Neuronal stem cell (in vitro differentiated cells): Measurements from ENCODE around the gene PRIM2.
A peak's percentile ranks its signal among the peaks of the same experiment; 100 is the strongest.
"Not testable (repeated sequence)": the region's sequence is repeated elsewhere in the genome, so short reads cannot be mapped to it uniquely, and the experiment has no call there.

Experiments
- DNase-seq: peaks from one replicate; pipeline ENCODE4 v3.0.0-alpha.2; 2013; ENCODE audit warnings: low spot score
- H2AFZ ChIP-seq: one replicate; pipeline ENCODE4 v1.6.1; 2013; ENCODE audit warnings: mild to moderate bottlenecking, low read length, inconsistent platforms
- H2AK5ac ChIP-seq: 2 replicates; pipeline ENCODE4 v1.6.1; 2013; ENCODE audit warnings: low read depth, mild to moderate bottlenecking, inconsistent platforms, low read length, moderate library complexity, mixed read lengths
- H2BK120ac ChIP-seq: 2 replicates; pipeline ENCODE4 v1.6.1; 2013; ENCODE audit warnings: low read depth, mild to moderate bottlenecking, inconsistent platforms, low read length, moderate library complexity, mixed read lengths
- H2BK12ac ChIP-seq: one replicate; pipeline ENCODE4 v1.6.1; 2013; ENCODE audit warnings: low read length, inconsistent platforms
- H2BK15ac ChIP-seq: 2 replicates; pipeline ENCODE4 v1.6.1; 2013; ENCODE audit warnings: mild to moderate bottlenecking, low read length, inconsistent platforms, mixed read lengths
- H2BK5ac ChIP-seq: one replicate; pipeline ENCODE4 v1.6.1; 2013; ENCODE audit warnings: inconsistent platforms, mild to moderate bottlenecking, low read length, moderate library complexity
- H3K14ac ChIP-seq: one replicate; pipeline ENCODE4 v1.6.1; 2013; ENCODE audit warnings: low read length, inconsistent platforms
- H3K18ac ChIP-seq: 2 replicates; pipeline ENCODE4 v1.6.1; 2013; ENCODE audit warnings: low read length, inconsistent platforms
- H3K23ac ChIP-seq: 2 replicates; pipeline ENCODE4 v1.6.1; 2013; ENCODE audit warnings: low read depth, mild to moderate bottlenecking, mixed read lengths, low read length, inconsistent platforms; ENCODE audit not compliant: poor library complexity
- H3K27ac ChIP-seq: replicated peaks from 3 replicates; pipeline ENCODE4 v1.5.1; 2013; ENCODE audit warnings: low read length, inconsistent platforms
- H3K27me3 ChIP-seq, 3 experiments: 2 replicates each; pipeline ENCODE4 v1.6.1; 2013; ENCODE audit warnings: low read length in 3 of 3, mild to moderate bottlenecking in 2 of 3, inconsistent platforms in 1 of 3, low read depth in 1 of 3, mixed read lengths in 1 of 3, moderate library complexity in 1 of 3; ENCODE audit not compliant: control insufficient read depth in 3 of 3, insufficient read depth in 3 of 3
- H3K36me3 ChIP-seq, 2 donors: replicated peaks in 1 of 2; 2 replicates each; pipeline ENCODE4 v1.6.1; 2013; ENCODE audit warnings: low read length in 2 of 2; ENCODE audit not compliant: control insufficient read depth in 2 of 2, insufficient read depth in 2 of 2
- H3K4ac ChIP-seq: 2 replicates; pipeline ENCODE4 v1.6.1; 2013; ENCODE audit warnings: inconsistent platforms, mild to moderate bottlenecking, low read length, moderate library complexity
- H3K4me1 ChIP-seq, 2 donors: 1 replicate in 1 of 2; 2 replicates in 1 of 2; pipeline ENCODE4 v1.6.1; 2013; ENCODE audit warnings: low read length in 2 of 2, low read depth in 1 of 2; ENCODE audit not compliant: control insufficient read depth in 2 of 2, insufficient read depth in 1 of 2
- H3K4me2 ChIP-seq: one replicate; pipeline ENCODE4 v1.6.1; 2013; ENCODE audit warnings: mild to moderate bottlenecking, low read length, inconsistent platforms; ENCODE audit not compliant: insufficient read depth, poor library complexity, severe bottlenecking
- H3K4me3 ChIP-seq, 2 donors: 2 replicates each; pipeline ENCODE4 v1.5.1; 2013; ENCODE audit warnings: low read length in 2 of 2, mild to moderate bottlenecking in 2 of 2, inconsistent platforms in 1 of 2, moderate library complexity in 1 of 2
- H3K79me1 ChIP-seq: one replicate; pipeline ENCODE4 v1.6.1; 2013; ENCODE audit warnings: low read depth, mild to moderate bottlenecking, inconsistent platforms, low read length, moderate library complexity
- H3K9ac ChIP-seq: one replicate; pipeline ENCODE4 v1.6.1; 2013; ENCODE audit warnings: mild to moderate bottlenecking, low read depth, low read length, inconsistent platforms; ENCODE audit not compliant: poor library complexity
- H3K9me3 ChIP-seq, 2 donors: replicated peaks in 1 of 2; 2 replicates each; pipeline versions ENCODE3 to v1.6.1; 2013; ENCODE audit warnings: low read length in 2 of 2, mild to moderate bottlenecking in 2 of 2, inconsistent platforms in 1 of 2, low read depth in 1 of 2, mixed read lengths in 1 of 2, moderate library complexity in 1 of 2; ENCODE audit not compliant: control insufficient read depth in 2 of 2, insufficient read depth in 1 of 2
- H4K8ac ChIP-seq: one replicate; pipeline ENCODE4 v1.6.1; 2013; ENCODE audit warnings: low read depth, mild to moderate bottlenecking, inconsistent platforms, low read length, moderate library complexity
- H4K91ac ChIP-seq: one replicate; pipeline ENCODE4 v1.6.1; 2013; ENCODE audit warnings: low read length, low read depth, mild to moderate bottlenecking, inconsistent platforms; ENCODE audit not compliant: poor library complexity
- WGBS, 2 donors: extraction: QIAGEN DNeasy Blood & Tissue Kit; methylation state at CpG; one replicate each; pipeline ENCODE4 v1.1.7; 2013; ENCODE audit warnings: missing lambda C conversion rate in 2 of 2, mixed read lengths in 1 of 2; ENCODE audit not compliant: insufficient read length in 2 of 2, insufficient replicate concordance in 1 of 2; ENCODE audit errors: extremely low coverage in 2 of 2; 5-methylcytosine and 5-hydroxymethylcytosine counted together

Gene PRIM2

DNA sequence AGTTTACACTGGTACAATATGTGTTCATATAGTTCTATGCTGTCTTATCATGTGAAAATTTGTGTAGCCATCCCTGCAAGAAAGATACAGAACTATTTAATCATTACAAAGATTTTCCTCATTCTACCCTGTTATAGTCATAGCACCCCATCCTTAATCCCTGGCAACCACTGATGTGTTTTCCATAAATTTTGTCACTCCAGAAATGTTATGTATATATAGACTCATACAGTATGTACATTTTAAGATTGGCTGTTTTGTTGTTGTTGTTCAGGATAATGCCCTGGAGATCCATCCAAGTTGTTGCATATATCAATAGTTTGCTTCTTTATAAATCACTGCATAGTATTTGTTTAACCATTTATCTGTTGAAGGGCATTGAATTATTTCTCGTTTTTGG lies 163.7 kb downstream of the PRIM2 start:
- H2BK5ac ChIP-seq, H3K18ac ChIP-seq, H3K36me3 ChIP-seq, H3K23ac ChIP-seq, H4K8ac ChIP-seq, H2AFZ ChIP-seq, H3K27me3 ChIP-seq, H2BK15ac ChIP-seq, H2BK12ac ChIP-seq, H2AK5ac ChIP-seq, H3K27ac ChIP-seq, H4K91ac ChIP-seq, H3K9me3 ChIP-seq, DNase-seq, H3K4me3 ChIP-seq, H3K14ac ChIP-seq, H3K4ac ChIP-seq, H2BK120ac ChIP-seq, H3K4me1 ChIP-seq, H3K9ac ChIP-seq, H3K4me2 ChIP-seq, H3K79me1 ChIP-seq: not testable (repeated sequence)
- WGBS, 2 donors, result no CpG with 5 or more reads among the region's 1 CpG

DNA sequence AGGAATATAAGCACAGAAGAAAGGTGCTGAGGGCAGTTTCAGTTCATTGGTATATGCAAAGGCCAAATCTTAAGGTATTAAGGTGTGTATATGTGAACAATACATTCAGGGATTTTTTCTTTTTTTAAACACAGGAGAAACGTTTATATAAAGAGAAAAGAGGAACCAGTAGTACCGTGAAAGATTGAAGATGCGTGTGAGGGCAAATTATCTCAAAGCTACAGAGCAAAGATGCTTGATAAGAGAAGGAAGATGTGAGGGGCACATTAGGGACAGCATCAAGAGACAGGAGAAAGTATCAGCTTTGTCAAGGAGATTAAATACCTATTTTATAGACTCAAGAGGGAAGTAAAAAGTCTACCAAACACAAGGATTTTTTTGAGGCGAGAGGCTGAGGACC lies 165.0 kb downstream of the PRIM2 start:
- not testable (repeated sequence) for H4K8ac ChIP-seq, H3K4ac ChIP-seq, H4K91ac ChIP-seq, H3K27ac ChIP-seq, H3K4me2 ChIP-seq, H2AK5ac ChIP-seq, H3K27me3 ChIP-seq, H2BK15ac ChIP-seq, H3K23ac ChIP-seq, DNase-seq, H3K79me1 ChIP-seq, H3K14ac ChIP-seq, H3K18ac ChIP-seq, H3K4me3 ChIP-seq, H3K4me1 ChIP-seq, H2BK12ac ChIP-seq, H3K9me3 ChIP-seq, H2AFZ ChIP-seq, H2BK5ac ChIP-seq, H2BK120ac ChIP-seq, H3K9ac ChIP-seq, H3K36me3 ChIP-seq
- WGBS, 2 donors, result no CpG with 5 or more reads among the region's 4 CpGs

DNA sequence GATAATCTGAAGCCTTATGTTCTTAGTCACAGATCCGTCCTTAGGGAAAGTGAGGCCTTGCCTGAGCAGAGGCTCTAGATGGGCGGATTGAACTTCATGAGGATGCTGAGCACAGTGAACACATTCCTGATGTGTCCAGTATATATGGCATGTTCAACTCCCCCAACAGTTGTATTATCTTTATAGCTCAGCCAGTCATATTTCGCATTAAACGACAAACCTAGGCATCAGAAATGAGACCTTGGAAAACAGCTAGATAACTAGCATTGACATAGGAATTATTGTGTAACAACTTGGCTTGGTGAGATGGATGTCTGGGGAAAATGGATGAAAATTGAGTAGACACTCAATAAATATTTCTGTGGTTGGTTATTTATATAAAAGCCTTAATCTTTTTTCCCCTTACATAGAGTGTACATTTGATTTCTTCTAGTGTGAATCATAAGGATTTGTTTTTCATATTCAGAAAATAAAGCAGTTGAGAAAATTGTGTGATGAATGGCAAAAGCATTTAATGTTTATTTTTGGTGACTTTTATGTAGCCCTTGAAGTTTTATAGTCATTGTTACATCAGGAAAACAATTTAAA lies 169.2 kb downstream of the PRIM2 start:
- H3K4ac ChIP-seq, H2AK5ac ChIP-seq, H2BK15ac ChIP-seq, H2BK12ac ChIP-seq, H3K9me3 ChIP-seq, H3K23ac ChIP-seq, H2BK120ac ChIP-seq, H3K4me3 ChIP-seq, H3K4me2 ChIP-seq, H3K79me1 ChIP-seq, H3K14ac ChIP-seq, H3K18ac ChIP-seq, H3K9ac ChIP-seq, H4K8ac ChIP-seq, H2AFZ ChIP-seq, H3K27me3 ChIP-seq, H2BK5ac ChIP-seq, H3K4me1 ChIP-seq, DNase-seq, H3K27ac ChIP-seq, H3K36me3 ChIP-seq, H4K91ac ChIP-seq: not testable (repeated sequence)
- WGBS, 2 donors, result no CpG with 5 or more reads among the region's 4 CpGs

DNA sequence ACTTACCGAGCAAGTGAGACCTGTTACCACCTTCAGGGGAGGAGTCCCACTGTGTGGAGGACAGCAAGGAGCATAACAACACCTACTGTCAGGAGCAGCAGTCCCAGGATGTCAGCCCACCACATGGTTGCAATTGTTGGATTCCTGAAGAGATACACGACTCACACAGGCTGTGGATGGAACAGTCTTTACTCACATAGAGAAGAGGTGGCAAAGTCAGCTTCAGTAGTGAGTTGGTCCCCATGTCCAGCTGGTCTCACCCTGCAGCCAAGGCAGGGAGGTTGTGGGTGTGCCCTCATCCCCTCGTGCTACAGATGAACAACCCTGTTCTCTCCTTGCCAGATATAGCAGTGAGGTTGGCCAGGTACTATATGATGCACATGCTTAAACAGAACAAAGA lies 171.1 kb downstream of the PRIM2 start:
- not testable (repeated sequence) for H3K27me3 ChIP-seq, DNase-seq, H3K4me2 ChIP-seq, H2BK15ac ChIP-seq, H3K36me3 ChIP-seq, H4K91ac ChIP-seq, H3K23ac ChIP-seq, H2BK5ac ChIP-seq, H3K9me3 ChIP-seq, H2BK120ac ChIP-seq, H3K18ac ChIP-seq, H3K4me3 ChIP-seq, H3K79me1 ChIP-seq, H3K9ac ChIP-seq, H2AK5ac ChIP-seq, H2BK12ac ChIP-seq, H3K27ac ChIP-seq, H3K14ac ChIP-seq, H3K4ac ChIP-seq, H3K4me1 ChIP-seq, H2AFZ ChIP-seq
- H4K8ac ChIP-seq, result peak overlapping the region; percentile 43
- no CpG with 5 or more reads among the region's 3 CpGs for WGBS, 2 donors
